Ovary (tissue), 9 donors: Measurements from ENCODE around the gene CNTFR. TPM values are rescaled to one million over a fixed set of nuclear protein-coding genes. Genes with fewer than 3 reads are reported as not detected.

Source experiments
- DNase-seq, 5 donors: peaks; one replicate each; pipeline ENCODE4 v3.0.0-alpha.2; 2019 to 2020
- H3K27ac ChIP-seq, 2 donors: fragments of 200-600 bp; one replicate each; pipeline versions ENCODE4 v1.5.1 to v1.8.0; 2019 to 2022
- H3K27me3 ChIP-seq: fragments of 200-600 bp; one replicate; pipeline ENCODE4 v1.8.0; 2022
- H3K36me3 ChIP-seq: fragments of 200-600 bp; sonication (generic); one replicate; pipeline ENCODE4 v1.5.1; 2019
- H3K4me1 ChIP-seq: one replicate; pipeline ENCODE4 v1.8.1; 2013; ENCODE audit warnings: mild to moderate bottlenecking, moderate library complexity; ENCODE audit not compliant: insufficient read depth
- H3K4me3 ChIP-seq: fragments of 200-600 bp; sonication (generic); one replicate; pipeline ENCODE4 v1.5.1; 2017
- H3K9me3 ChIP-seq, 2 donors: fragments of 200-600 bp in 1 of 2; sonication (generic) in 1 of 2; one replicate each; pipeline versions ENCODE4 v1.5.1 to v1.8.1; 2013 to 2019; ENCODE audit warnings: mild to moderate bottlenecking in 1 of 2, moderate library complexity in 1 of 2
- EP300 ChIP-seq: sonication (generic); formaldehyde crosslinking; IDR thresholded peaks from one replicate; pipeline ENCODE4 v1.6.1; 2017; ENCODE audit warnings: antibody characterized with exemption
- POLR2A ChIP-seq: fragments of 450-650 bp; IDR thresholded peaks from one replicate; pipeline ENCODE4 v1.6.1; 2017; ENCODE audit warnings: antibody characterized with exemption, mild to moderate bottlenecking, moderate library complexity
- WGBS, 3 donors: extraction: QIAGEN DNeasy Blood & Tissue Kit in 1 of 3; methylation state at CpG; one replicate each; pipeline versions ENCODE4 v1.1.5 to v1.1.7; 2013 to 2017; 5-methylcytosine and 5-hydroxymethylcytosine counted together
- intact Hi-C, 4 donors: fragments of 100-400 bp; cut with DNase I; formaldehyde crosslinking; loops; one replicate each; pipeline versions ENCODE4 v1.11.0 to v1.15.1; 2022 to 2023
- polyA plus RNA-seq, 2 donors: library from polyadenylated mRNA; stranded (reverse); fragments of 200-250 nt in 1 of 2; fragments of 350-450 nt in 1 of 2; fragmentation: Illumina TruSeq in 1 of 2; extraction: RNeasy Lipid Tissue Mini Kit (QIAGEN cat#74804) in 1 of 2; gene quantifications; one replicate each; pipeline ENCODE4 v1.2.3, GENCODE V29; 2013 to 2014
- total RNA-seq, 7 donors: library from RNA; depleted of rRNA in 2 of 7; stranded (reverse); fragments of >200 nt in 2 of 7; fragmentation: NEBNext Ultra II Directional in 3 of 7; extraction: Animal tissue kit (Norgen Biotek cat#: 25700) in 3 of 7; gene quantifications; one replicate each; pipeline versions ENCODE4 v1.1.0 to v1.2.4, GENCODE V29; 2016 to 2023
- TF ChIP-seq, protein P1 (sequence below), 3 donors: fragments of 450-650 bp in 2 of 3; fragments of 200-600 bp in 1 of 3; IDR thresholded peaks; one replicate each; pipeline versions ENCODE4 v1.5.1 to v1.8.0; 2016 to 2022; ENCODE audit warnings: antibody characterized with exemption in 3 of 3, mild to moderate bottlenecking in 1 of 3
- donor health status: DM: no; HTN: no; CAD: no; lungs with moderate emphysema.
- donor health status: DM: no; HTN: no; CAD: no.
- donor health status: Bipolar disorder and iron deficiency.
- donor health status: DM: yes; HTN: yes; CAD: no.
- donor health status: DM: no; HTN: no; CAD: no.
- donor health status: DM: yes; HTN: yes; CAD: no.

Gene CNTFR
- total and polyA plus RNA-seq, 9 donors = 1.2 to 4.7 (median 2.6) TPM

DNA sequence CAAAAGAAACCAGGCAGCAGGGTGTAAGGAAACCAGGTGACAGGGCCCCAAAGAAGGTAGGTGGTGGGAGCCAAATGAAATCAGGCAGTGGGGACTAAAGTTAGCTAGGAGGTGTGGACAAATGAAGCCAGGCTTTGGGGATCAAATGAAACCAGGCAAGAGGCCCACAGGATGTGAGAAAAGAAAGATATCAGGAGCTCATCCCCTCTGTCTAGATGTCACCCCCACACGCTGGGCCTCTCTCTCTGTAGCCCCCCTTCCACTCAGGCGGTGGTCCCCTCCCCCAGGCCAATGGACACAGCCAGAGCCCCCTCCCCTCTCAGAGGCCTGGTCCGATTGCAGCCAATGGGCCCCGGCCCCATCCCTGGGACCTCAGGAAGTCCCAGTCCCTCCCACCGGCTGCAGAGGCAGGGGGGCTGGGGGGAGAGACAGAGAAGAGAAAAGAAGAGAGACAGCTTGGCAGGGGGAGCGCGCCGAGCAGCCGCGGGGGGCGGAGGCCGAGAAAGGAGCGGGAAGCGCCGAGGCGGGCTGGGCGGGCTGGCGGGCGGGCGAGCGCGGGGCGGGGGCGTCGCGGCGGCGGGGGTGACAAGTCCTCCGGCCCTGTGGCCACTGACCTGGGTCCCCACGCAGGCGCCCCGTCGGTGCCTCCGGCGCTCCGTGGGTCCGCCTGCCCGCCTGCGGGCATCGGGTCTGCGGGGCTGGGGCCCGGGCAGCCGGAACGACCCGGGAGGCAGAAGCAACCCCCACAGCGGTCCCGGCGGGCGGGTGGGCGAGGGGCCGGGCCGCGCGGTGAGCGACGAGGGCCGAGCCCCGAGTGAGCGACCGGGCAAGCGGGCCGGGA lies 11.9 kb downstream of the CNTFR start:
- TF ChIP-seq POLR2A = no peak
- TF ChIP-seq EP300 = no peak
- TF ChIP-seq, protein P1, sequence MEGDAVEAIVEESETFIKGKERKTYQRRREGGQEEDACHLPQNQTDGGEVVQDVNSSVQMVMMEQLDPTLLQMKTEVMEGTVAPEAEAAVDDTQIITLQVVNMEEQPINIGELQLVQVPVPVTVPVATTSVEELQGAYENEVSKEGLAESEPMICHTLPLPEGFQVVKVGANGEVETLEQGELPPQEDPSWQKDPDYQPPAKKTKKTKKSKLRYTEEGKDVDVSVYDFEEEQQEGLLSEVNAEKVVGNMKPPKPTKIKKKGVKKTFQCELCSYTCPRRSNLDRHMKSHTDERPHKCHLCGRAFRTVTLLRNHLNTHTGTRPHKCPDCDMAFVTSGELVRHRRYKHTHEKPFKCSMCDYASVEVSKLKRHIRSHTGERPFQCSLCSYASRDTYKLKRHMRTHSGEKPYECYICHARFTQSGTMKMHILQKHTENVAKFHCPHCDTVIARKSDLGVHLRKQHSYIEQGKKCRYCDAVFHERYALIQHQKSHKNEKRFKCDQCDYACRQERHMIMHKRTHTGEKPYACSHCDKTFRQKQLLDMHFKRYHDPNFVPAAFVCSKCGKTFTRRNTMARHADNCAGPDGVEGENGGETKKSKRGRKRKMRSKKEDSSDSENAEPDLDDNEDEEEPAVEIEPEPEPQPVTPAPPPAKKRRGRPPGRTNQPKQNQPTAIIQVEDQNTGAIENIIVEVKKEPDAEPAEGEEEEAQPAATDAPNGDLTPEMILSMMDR (IDR thresholded peaks at IDR 0.05) = no peak
- peaks cover 10% of the 10 kb centered on the region for H3K4me1 ChIP-seq
- 2% methylated on average over 32 to 62 of the region's 62 CpGs for WGBS, 3 donors

DNA sequence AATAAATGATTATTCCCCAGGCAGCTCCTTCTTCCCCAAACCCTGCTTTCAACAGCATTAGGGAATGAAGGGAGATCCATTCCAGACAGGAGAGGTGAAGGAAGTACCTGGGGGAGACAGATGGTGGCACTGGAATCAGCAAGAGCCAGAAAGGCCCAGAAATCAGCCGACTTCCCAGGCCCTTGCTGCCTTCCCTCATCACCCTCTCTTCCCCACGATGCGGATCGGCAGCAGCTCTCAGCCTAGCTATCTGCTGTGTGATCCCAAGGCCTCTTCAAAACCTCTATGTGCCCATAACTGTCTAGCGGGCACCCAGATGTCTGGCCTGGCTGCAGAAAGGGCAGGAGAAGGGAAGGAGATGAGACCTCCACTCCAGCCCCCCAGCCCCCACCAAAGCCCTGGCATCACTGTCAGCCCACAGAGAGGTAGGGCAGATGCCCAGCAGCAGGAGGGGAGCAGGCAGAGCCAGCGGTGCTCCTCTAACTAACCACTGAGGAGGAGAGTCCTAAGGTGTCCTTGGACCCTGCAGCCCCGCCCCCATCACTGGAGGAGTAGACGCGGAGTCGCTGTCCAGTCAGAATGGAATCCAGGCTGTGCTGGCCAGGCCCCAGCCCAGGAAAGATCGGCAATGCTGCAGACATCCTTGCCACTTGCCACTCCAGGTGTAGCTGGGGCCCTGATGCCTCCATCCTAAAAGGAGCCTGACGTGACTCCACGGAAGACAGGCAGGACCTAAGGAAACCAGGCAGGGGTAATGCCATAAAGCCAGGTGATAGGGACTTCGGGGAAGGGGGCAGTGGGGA lies 12.7 kb downstream of the CNTFR start:
- WGBS, 3 donors = 29 to 37% (median 36%) methylated on average over 14 of the region's 14 CpGs
- Histone ChIP-seq H3K4me3 (no peak overlapping the region), H3K27me3 (no peaks in the 10 kb centered on the region), H3K4me1 (peaks cover 10% of the 10 kb centered on the region), H3K27ac (no peak overlapping the region), H3K9me3 (no peaks in the 10 kb centered on the region), H3K36me3 (no peaks in the 10 kb centered on the region)
- DNase-seq = peak; percentile 43 to 74 (median 59)
- intact Hi-C loops = no loop called here
- TF ChIP-seq, protein P1 (IDR thresholded peaks at IDR 0.05) = no peak
- TF ChIP-seq EP300 (no peak), POLR2A (no peak)

More for the DNA sequence above, 11.9 kb downstream of the CNTFR start:
- no peaks in the 10 kb centered on the region for H3K36me3 ChIP-seq
- intact Hi-C loops = no loop called here
- no peaks in the 10 kb centered on the region for H3K9me3 ChIP-seq
- no peaks in the 10 kb centered on the region for H3K27me3 ChIP-seq
- no peak overlapping the region for H3K4me3 ChIP-seq
- DNase-seq = no peak
- no peak overlapping the region for H3K27ac ChIP-seq

DNA sequence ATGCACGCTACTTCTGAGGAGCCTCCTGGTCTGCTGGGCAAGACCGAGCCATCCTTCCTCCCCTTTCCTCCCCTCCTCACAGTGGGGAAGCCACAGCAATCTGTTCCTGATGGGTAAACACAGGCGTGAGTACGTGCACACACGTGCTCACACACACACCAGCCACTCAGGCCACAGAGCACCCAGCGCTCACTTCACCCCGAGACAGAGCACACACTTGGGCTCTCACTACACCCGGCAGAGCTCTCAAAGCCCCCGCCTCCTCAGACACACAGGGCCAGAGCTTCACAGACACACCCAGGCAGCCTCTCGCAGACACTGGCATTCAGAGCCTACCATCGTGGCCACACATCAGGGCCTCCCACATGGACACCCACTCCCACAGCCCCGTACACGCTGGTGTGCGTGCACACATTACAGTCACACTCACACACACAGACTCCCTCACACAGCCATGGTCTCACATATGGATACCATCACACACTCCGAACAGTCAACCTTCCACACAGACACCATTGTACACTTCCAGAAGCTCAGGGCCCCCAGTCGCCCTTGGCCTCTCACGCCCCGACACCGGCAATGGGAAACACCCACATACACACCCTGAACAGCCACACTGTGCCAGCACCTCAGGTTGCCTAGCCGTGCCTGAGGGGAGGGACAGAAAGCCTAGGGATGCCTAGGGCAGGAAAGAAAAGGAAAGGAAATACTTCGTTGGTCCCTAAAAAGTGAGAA lies 13.5 kb downstream of the CNTFR start:
- peaks cover 10% of the 10 kb centered on the region for H3K4me1 ChIP-seq
- intact Hi-C loops = no loop called here
- no peaks in the 10 kb centered on the region for H3K9me3 ChIP-seq
- DNase-seq = no peak
- H3K27ac ChIP-seq = no peak overlapping the region
- H3K4me3 ChIP-seq = no peak overlapping the region
- H3K36me3 ChIP-seq = no peaks in the 10 kb centered on the region
- TF ChIP-seq EP300 = no peak
- TF ChIP-seq, protein P1 (IDR thresholded peaks at IDR 0.05) = no peak
- TF ChIP-seq POLR2A = no peak
- H3K27me3 ChIP-seq = no peaks in the 10 kb centered on the region
- WGBS, 3 donors = 68 to 82% (median 75%) methylated on average over 21 of the region's 21 CpGs

DNA sequence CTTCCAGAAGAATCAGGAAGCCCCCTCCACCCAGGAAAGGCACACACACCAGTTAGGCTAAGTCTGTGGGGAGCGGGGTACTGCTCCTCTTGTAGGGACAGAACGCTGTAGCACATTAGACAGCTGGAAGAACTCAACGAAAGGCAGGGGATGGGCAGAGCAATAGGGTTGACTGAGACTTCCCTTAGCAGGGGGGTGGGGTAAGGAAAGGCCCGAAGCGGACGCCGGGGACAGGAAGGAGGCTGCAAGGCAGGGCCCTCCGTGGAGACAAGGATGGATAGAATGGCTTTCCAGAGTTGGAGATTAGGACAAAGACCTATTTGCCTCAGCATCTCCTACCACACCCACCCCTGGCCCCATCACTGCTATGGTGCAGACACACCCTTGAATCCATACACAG lies 14.3 kb downstream of the CNTFR start:
- Histone ChIP-seq H3K27me3 (no peaks in the 10 kb centered on the region), H3K27ac (no peak overlapping the region)
- WGBS, 3 donors = 65 to 70% (median 67%) methylated on average over 8 of the region's 8 CpGs

More for the DNA sequence above, 14.3 kb downstream of the CNTFR start:
- TF ChIP-seq EP300 = no peak
- Histone ChIP-seq H3K4me3 (no peak overlapping the region), H3K4me1 (peaks cover 10% of the 10 kb centered on the region), H3K36me3 (no peaks in the 10 kb centered on the region), H3K9me3 (no peaks in the 10 kb centered on the region)
- intact Hi-C loops = no loop called here
- DNase-seq = no peak
